GM12865 (cell line): ENCODE data around the gene BCAM.

Experiments
- DNase-seq: peaks from one replicate; pipeline ENCODE4 v3.0.0; 2010; ENCODE audit warnings: low read depth
- H3K4me3 ChIP-seq: 2 replicates; pipeline ENCODE4 v1.5.1; 2011; ENCODE audit warnings: mild to moderate bottlenecking, low read depth, low read length, control low read depth
- TF ChIP-seq, protein P1 (sequence below): IDR thresholded peaks from 2 replicates; pipeline ENCODE4 v1.5.1; 2011; ENCODE audit warnings: low read length, control low read depth, low read depth, inconsistent platforms; ENCODE audit not compliant: insufficient read depth; ENCODE audit errors: missing control alignments

Gene BCAM

GRCh38 chr19:44813070-44813840 lies 4.4 kb downstream of the BCAM start:
- H3K4me3 ChIP-seq: no peak overlapping the region
- no peak for DNase-seq
- TF ChIP-seq, protein P1, sequence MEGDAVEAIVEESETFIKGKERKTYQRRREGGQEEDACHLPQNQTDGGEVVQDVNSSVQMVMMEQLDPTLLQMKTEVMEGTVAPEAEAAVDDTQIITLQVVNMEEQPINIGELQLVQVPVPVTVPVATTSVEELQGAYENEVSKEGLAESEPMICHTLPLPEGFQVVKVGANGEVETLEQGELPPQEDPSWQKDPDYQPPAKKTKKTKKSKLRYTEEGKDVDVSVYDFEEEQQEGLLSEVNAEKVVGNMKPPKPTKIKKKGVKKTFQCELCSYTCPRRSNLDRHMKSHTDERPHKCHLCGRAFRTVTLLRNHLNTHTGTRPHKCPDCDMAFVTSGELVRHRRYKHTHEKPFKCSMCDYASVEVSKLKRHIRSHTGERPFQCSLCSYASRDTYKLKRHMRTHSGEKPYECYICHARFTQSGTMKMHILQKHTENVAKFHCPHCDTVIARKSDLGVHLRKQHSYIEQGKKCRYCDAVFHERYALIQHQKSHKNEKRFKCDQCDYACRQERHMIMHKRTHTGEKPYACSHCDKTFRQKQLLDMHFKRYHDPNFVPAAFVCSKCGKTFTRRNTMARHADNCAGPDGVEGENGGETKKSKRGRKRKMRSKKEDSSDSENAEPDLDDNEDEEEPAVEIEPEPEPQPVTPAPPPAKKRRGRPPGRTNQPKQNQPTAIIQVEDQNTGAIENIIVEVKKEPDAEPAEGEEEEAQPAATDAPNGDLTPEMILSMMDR: no peak

- TF ChIP-seq, protein P1: no peak
- no peak overlapping the region for H3K4me3 ChIP-seq
- DNase-seq: no peak
Measured at GRCh38 chr19:44813841-44814470, 5.1 kb downstream of the BCAM start.

DNA sequence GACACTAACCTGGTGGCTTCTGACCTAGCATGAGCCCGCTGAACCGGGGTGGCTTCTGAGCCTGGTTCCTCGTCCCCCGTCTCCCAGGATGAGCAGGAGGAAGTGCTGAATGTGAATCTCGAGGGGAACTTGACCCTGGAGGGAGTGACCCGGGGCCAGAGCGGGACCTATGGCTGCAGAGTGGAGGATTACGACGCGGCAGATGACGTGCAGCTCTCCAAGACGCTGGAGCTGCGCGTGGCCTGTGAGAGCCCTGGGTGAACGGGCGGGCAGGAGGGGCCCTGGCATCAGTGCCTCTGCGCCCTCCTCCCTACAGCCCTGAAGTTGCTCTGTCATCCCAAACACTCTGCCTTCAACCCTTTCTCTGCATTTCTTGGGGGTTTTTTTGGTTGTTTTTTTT lies 5.6 kb downstream of the BCAM start:
- no peak for DNase-seq
- TF ChIP-seq, protein P1: no peak
- H3K4me3 ChIP-seq: no peak overlapping the region

GRCh38 chr19:44816301-44816700 lies 7.4 kb downstream of the BCAM start:
- no peak for DNase-seq
- TF ChIP-seq, protein P1: no peak
- H3K4me3 ChIP-seq: no peak overlapping the region

GRCh38 chr19:44817725-44818465 lies 9.0 kb downstream of the BCAM start:
- TF ChIP-seq, protein P1: no peak
- H3K4me3 ChIP-seq: no peak overlapping the region
- no peak for DNase-seq

- DNase-seq: no peak
- TF ChIP-seq, protein P1: no peak
- H3K4me3 ChIP-seq: no peak overlapping the region
Measured at GRCh38 chr19:44818466-44819031, 9.6 kb downstream of the BCAM start.
